ENCODE results near the gene ZNRF3.

Gene ZNRF3

GRCh38 chr22:29009148-29009547 is 125.8 kb downstream of the ZNRF3 start:
- no peak for DNase-seq (ENCODE audit: low read depth, low spot score)

GRCh38 chr22:29011240-29012100 is 128.1 kb downstream of the ZNRF3 start:
- DNase-seq (ENCODE audit: low read depth, low spot score): no peak

GRCh38 chr22:29012101-29012433 is 128.7 kb downstream of the ZNRF3 start:
- DNase-seq (ENCODE audit: low read depth, low spot score): no peak

GRCh38 chr22:29012952-29013351 is 129.6 kb downstream of the ZNRF3 start:
- DNase-seq (ENCODE audit: low read depth, low spot score): no peak

GRCh38 chr22:29014293-29014692 is 130.9 kb downstream of the ZNRF3 start:
- no peak for DNase-seq (ENCODE audit: low read depth, low spot score)

- no peak for DNase-seq (ENCODE audit: low read depth, low spot score)
These were observed 131.4 kb downstream of the ZNRF3 start for GRCh38 chr22:29014773-29015172.

GRCh38 chr22:29016067-29016938 is 132.9 kb downstream of the ZNRF3 start:
- no peak for DNase-seq (ENCODE audit: low read depth, low spot score)

GRCh38 chr22:29018293-29019189 is 135.2 kb downstream of the ZNRF3 start:
- no peak for DNase-seq (ENCODE audit: low read depth, low spot score)

- no peak for DNase-seq (ENCODE audit: low read depth, low spot score)
These were observed 138.9 kb downstream of the ZNRF3 start for GRCh38 chr22:29022101-29022817.

GRCh38 chr22:29023172-29023796 is 139.9 kb downstream of the ZNRF3 start:
- DNase-seq (ENCODE audit: low read depth, low spot score): no peak

- DNase-seq (ENCODE audit: low read depth, low spot score): no peak
These were observed 143.2 kb downstream of the ZNRF3 start for GRCh38 chr22:29026579-29026978.

- no peak for DNase-seq (ENCODE audit: low read depth, low spot score)
These were observed 145.1 kb downstream of the ZNRF3 start for GRCh38 chr22:29028468-29028867.

- DNase-seq (ENCODE audit: low read depth, low spot score): no peak
These were observed 146.0 kb downstream of the ZNRF3 start for GRCh38 chr22:29029202-29030000.

GRCh38 chr22:29030016-29030617 is 146.7 kb downstream of the ZNRF3 start:
- DNase-seq (ENCODE audit: low read depth, low spot score): no peak

GRCh38 chr22:29030618-29031226 is 147.3 kb downstream of the ZNRF3 start:
- no peak for DNase-seq (ENCODE audit: low read depth, low spot score)

GRCh38 chr22:29031227-29032011 is 148.0 kb downstream of the ZNRF3 start:
- no peak for DNase-seq (ENCODE audit: low read depth, low spot score)

- DNase-seq (ENCODE audit: low read depth, low spot score): no peak
These were observed 148.7 kb downstream of the ZNRF3 start for GRCh38 chr22:29032014-29032475.

GRCh38 chr22:29032584-29032983 is 149.2 kb downstream of the ZNRF3 start:
- no peak for DNase-seq (ENCODE audit: low read depth, low spot score)
